Erythroblast (primary cell): Measurements from ENCODE around the gene SH3RF2.
"Not testable (repeated sequence)": the region's sequence is repeated elsewhere in the genome, so short reads cannot be mapped to it uniquely, and the experiment has no call there.

Source experiments
- DNase-seq, 2 experiments: peaks; one replicate each; lab custom pipeline; 2025; lab: John Stamatoyannopoulos, UW
- GATA1 ChIP-seq: IDR thresholded peaks from 2 replicates; pipeline ENCODE4 v1.6.1; 2011; ENCODE audit warnings: low read depth, mild to moderate bottlenecking, control low read depth, low read length, moderate library complexity
- POLR2A ChIP-seq: IDR thresholded peaks from 2 replicates; pipeline ENCODE4 v1.6.1; 2011; ENCODE audit warnings: mild to moderate bottlenecking, low read length

SH3RF2 gene, protein sequence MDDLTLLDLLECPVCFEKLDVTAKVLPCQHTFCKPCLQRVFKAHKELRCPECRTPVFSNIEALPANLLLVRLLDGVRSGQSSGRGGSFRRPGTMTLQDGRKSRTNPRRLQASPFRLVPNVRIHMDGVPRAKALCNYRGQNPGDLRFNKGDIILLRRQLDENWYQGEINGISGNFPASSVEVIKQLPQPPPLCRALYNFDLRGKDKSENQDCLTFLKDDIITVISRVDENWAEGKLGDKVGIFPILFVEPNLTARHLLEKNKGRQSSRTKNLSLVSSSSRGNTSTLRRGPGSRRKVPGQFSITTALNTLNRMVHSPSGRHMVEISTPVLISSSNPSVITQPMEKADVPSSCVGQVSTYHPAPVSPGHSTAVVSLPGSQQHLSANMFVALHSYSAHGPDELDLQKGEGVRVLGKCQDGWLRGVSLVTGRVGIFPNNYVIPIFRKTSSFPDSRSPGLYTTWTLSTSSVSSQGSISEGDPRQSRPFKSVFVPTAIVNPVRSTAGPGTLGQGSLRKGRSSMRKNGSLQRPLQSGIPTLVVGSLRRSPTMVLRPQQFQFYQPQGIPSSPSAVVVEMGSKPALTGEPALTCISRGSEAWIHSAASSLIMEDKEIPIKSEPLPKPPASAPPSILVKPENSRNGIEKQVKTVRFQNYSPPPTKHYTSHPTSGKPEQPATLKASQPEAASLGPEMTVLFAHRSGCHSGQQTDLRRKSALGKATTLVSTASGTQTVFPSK

DNA sequence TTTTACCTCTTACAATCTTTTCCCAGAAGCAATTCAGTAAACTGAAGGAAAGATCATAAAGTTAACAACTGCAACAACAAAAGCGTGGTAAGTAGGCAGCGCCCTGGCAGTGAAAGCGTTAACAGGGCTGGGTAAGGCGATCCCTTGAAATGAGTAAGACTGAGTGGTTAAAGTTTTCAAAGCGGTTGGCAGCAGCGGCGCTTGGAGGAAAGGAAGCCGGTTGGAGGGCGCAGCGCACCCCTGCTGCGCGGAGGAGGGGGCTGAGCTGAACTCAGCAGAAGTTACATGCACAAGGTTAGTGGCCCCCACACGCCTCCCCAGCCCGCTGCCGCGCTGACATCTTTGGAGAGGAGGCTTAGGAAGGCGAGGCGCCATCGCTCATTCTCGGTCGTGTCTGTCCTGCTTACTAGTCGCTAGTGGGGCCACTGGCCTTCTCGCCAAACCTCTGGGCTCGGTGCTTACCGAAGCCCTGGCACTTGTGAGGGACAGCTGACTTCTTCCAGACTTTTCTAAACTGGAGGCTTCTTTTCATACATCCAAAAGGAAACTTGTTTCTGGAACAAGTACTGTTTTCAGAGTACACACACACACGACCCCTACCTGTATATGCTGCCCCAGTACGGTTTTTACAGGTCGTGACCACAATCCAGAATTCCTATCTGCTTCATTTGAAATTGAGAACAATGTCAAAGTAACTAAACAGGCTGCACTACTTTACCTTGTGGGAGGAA lies at the start of gene SH3RF2:
TSS of gene SH3RF2 (plus strand) at position 178 of the 731 bp plus-strand sequence. CDS start 1,351 bp downstream, outside the sequence.
- TF ChIP-seq GATA1, result no peak
- TF ChIP-seq POLR2A, result no peak
- DNase-seq, result no peak

DNA sequence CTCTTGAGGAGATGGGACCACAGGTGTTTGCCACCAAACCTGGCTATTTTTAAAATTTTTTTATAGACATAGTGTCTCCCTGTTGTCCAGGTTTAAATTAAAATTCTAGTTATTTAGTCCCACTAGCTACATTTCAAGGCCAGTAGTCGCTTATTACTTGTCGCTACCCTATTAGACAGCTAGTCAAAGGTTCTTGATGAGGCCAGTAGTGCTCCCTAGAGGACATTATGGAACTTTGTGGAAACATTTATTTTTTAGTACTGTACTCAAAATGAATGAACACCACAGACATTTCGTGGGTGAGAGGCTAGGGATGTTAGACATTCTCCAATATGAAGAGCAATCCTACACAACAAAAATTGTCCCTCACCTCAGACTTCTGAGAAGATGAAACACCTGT lies 49.2 kb upstream of the SH3RF2 start:
- no peak for TF ChIP-seq POLR2A
- no peak for TF ChIP-seq GATA1

DNA sequence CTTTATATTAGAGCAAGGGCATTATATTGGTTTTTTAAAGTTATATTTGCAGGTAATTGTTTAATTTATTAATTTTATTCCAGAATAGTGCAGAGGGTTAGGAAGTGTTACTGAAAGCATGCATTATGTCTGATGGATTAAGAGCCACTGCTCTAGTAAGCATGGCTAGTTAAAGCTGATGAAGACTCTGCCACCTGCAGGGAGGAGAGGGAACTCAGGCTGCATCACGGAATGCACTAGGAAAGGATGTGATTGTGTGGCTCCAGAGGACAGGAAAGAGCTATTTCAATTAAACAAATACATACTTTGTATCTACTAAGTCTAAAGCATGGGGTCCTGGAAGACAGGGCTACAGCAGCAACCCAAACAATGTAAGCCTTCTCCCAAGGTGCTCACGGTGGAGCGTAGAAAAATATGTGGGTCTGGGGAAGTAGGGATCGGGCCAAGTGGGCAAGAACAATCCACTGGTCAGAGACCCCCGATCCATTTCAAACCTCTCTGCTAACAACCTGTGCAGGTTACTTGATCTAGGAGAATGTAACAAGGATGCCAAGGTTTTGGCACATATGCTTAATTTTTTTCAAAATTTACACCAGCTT lies 48.3 kb upstream of the SH3RF2 start:
- DNase-seq, result peak; percentile 65 to 73
- no peak for TF ChIP-seq GATA1
- no peak for TF ChIP-seq POLR2A

More for the DNA sequence above, 49.2 kb upstream of the SH3RF2 start:
- DNase-seq, result peak; percentile 50 to 57

DNA sequence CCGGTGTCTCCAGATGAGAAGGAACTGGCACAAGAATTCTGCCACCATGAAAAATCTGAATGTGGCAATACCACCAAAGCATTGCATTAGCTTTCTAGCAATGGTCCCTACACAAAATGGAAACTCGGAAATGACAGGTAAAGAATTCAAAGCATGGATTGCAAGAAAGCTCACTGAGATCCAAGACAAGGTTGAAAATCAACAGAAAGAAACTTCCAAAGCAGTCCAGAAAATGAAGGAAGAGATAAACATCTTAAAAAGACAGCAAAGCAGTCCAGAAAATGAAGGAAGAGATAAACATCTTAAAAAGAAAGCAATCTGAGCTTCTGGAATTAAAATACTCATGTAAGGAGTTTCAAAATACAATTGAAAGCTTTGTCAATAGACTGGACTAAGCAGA lies 46.8 kb upstream of the SH3RF2 start:
- TF ChIP-seq GATA1, result no peak
- no peak for TF ChIP-seq POLR2A
- no peak for DNase-seq

DNA sequence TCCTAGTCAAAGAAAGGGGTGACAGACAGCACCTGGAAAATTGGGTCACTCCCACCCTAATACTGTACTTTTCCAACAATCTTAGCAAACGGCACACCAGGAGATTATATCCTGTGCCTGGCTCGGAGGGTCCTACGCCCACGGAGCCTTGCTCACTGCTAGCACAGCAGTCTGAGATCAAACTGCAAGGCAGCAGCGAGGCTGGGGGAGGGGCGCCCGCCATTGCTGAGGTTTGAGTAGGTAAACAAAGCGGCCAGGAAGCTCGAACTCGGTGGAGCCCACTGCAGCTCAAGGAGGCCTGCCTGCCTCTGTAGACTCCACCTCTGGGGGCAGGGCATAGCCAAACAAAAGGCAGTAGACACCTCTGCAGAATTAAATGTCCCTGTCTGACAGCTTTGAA lies 45.0 kb upstream of the SH3RF2 start:
- DNase-seq, result not testable (repeated sequence)

DNA sequence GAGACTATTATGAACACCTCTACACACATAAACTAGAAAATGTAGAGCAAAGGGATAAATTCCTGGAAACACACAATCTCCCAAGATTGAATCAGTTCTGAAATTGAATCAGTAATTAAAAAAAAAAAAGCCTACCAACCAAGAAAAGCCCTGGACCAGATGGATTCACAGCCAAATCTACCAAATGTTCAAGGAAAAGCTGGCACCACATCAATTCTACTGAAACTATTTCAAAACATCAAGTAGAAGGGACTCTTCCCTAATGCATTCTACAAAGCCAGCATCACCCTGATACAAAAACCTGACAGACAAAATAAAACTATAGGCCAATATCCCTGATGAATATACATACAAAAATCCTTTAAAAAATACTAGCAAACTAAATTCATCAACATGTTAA lies 38.2 kb upstream of the SH3RF2 start:
- no peak for DNase-seq
- TF ChIP-seq POLR2A (no peak), GATA1 (no peak)

DNA sequence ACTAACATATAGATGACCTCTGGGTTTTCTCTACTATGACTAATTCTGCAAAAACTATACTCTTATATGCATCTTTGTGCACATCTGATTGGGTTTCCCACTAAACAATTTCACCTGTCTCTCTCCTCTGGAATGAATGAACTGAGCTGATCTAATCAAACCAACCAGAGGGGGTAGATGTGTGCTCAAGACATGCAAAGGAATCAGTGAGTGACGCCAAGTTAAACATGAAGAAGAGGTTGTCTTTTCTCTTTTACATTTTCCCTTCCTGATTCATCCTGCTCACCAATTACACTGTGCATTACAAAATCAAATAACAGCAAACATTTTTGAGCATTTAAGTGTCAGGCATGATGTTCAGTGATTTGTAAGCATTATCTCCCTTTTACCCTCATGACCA lies 34.0 kb upstream of the SH3RF2 start:
- TF ChIP-seq GATA1, result no peak
- no peak for DNase-seq

DNA sequence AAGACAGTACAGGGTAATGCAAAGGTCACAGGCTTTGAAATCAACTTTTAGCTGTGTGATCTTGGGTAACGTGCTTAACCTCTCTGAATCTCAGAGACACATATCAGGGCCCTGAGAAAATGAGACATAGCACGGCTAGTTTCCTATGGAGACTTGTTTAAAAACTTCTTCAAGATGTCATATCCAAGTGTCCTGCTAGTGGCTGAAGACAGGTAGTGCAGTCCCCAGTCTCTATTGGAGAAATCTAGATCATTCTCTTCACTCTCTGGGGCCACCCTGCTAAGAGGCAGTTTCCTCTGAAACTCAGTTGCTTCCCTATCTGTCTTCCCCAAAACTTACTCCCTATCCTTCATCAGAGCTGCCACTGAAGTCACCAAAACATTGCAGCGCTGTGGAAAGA lies 33.3 kb upstream of the SH3RF2 start:
- DNase-seq, result no peak
- TF ChIP-seq GATA1 (no peak), POLR2A (no peak)

DNA sequence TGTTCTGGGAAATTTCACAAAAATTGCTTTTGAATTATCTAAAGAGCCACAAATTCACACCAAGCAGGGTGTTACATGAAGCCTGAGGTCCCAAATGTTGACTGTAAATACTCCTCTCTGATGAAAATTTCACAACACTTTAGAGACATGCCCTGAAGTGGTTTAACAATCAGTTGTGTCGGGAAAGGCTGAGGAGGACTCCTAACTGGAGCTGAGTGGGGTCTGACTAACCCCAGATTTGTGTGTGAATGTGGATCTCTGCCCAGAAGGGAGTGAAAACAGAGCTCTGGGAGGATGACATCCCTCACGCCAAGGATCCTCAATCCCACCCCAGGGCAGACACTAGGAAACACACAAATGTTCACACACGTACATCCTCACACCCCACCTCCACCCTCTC lies 32.5 kb upstream of the SH3RF2 start:
- TF ChIP-seq POLR2A (no peak), GATA1 (no peak)
- DNase-seq, result no peak

DNA sequence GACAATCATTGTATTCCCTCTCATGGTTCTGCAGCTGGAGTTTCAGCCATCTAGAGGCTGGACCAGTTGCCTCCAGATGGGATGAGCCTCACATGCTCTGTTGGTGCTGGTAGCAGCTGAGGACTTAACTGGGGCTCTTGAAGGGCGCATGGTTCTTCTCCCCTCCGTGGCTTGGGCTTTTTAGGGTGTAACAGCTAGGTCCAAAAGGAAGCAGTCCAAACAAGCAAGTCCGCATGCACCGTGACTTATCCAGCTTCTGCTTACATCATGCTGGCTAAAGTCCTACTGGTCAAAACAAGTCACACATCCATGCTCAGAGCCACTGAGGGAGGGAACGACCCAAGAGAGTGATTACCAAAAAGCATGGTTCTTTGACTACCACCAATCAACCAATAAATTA lies 31.6 kb upstream of the SH3RF2 start:
- no peak for DNase-seq

DNA sequence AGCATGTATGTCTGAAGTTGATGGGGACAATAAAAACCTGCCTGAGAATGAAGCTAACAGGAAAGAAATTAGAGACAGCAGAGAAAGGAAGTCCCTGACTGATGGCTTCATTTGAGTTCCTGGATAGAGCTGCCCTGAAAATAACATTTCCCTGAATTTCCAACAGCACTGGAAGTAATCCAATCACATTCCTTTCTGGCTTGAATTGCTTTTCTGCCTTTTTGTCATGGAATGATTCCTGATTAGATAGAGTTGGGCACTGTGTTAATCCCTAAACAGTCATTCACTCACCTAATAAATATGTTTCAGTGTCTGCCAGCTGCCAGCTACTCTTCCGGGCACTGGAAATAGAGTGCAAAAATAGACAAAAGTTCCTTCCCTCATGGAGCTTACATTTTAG lies 30.0 kb upstream of the SH3RF2 start:
- no peak for DNase-seq
- TF ChIP-seq POLR2A, result no peak
- no peak for TF ChIP-seq GATA1

More for the DNA sequence above, 31.6 kb upstream of the SH3RF2 start:
- TF ChIP-seq POLR2A (no peak), GATA1 (no peak)

DNA sequence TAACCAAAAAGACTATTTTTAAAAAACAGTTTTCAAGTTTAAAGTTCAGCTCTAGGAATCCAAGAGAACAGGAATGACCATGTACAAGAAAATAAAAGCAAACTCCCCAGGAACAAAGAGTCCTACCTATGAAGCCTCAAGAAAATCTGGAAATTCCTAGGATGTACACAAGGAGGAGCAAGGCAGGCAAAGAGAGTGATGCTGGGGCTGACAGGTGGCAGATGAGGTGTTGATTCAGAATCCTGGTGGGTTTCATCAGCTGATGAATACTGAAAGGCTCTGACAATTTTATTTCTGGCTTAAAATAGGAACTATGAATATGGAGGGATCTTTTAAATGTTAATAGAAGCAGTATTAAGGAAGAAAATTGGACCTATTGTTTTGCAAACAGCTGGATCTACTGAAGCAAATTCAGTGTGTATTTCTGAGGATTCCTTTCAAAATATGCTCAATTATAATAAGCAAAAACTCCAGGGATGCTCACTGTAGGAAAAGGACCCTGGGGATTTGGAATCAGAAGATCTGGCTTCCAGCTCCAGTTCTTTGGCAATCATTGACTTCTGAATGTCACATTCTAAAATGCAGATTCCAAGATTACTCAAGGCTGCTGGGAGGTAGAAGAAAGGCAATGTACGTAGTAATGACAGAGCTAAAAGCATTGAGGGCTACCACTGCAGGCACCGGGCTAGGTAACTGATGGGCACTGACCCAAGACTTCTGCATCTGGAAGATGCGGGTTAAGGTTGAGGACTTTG lies 28.0 kb upstream of the SH3RF2 start:
- TF ChIP-seq GATA1 (no peak), POLR2A (no peak)
- peak in 1 of 2 experiments; percentile 14 for DNase-seq

DNA sequence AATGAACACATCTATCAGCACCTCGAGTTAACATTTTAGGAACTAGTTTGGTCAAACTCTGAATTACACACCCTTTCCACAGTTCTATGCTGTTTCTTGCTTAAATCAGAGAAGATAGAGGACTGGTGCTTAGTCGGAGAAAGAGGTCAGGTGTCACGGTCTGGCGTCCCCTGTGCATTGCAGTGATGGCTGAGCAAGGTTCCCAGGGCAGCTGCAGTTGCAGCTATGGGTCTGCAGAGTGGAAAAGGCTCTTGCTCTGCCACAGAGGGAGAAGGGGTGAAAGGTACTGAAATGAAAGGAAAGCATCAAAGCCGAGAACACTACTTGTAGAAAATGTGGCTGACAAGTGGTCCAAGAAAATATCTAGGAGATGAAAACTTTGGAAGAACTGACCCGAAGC lies 25.2 kb upstream of the SH3RF2 start:
- no peak for DNase-seq
- TF ChIP-seq POLR2A (no peak), GATA1 (no peak)
